ENCODE results near the gene WSCD1.

DNA sequence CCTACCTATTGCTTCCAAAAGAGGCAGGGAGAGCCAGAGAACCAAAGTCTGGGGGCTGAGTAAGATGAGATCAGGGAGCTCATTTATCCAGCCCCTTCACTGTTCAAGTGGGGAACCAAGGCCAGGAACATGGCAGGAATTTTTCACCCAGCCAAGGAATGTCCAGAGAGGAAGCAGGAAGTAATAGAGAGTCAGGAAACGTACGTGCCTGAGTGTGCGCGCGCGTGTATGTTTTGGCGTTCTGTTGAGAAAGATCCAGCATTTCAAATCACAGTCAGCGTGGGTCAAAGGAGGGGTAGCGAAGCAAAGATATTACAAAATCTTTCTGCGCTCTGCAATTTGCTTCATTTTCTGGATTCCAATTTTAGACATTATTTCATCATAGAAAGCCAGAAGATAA lies 41.9 kb upstream of the WSCD1 start:
- TF ChIP-seq POLR2AphosphoS5 (IDR thresholded peaks at IDR 0.05; ENCODE audit: borderline replicate concordance, low read depth, low read length), result no peak
- no peak for TF ChIP-seq EZH2 (IDR thresholded peaks at IDR 0.05)
- no peak for TF ChIP-seq FOXP2 (optimal IDR thresholded peaks at IDR 0.05; ENCODE audit: control extremely low read depth, extremely low read length, insufficient read depth)
